Parathyroid adenoma (tissue), 2 donors: Measurements from ENCODE around the gene STRN4.

Experiments
- H2AFZ ChIP-seq: fragments of 300-600 bp; sonication (generic); one replicate; pipeline ENCODE4 v1.7.0; 2017; ENCODE audit warnings: antibody characterized with exemption, mild to moderate bottlenecking
- H3K27ac ChIP-seq: fragments of 300-600 bp; sonication (generic); one replicate; pipeline ENCODE4 v1.7.0; 2017
- H3K27me3 ChIP-seq: fragments of 300-600 bp; sonication (generic); one replicate; pipeline ENCODE4 v1.7.0; 2017; ENCODE audit warnings: low read length; ENCODE audit not compliant: control insufficient read depth, insufficient read depth
- H3K36me3 ChIP-seq: fragments of 300-600 bp; sonication (generic); one replicate; pipeline ENCODE4 v1.7.0; 2017; ENCODE audit warnings: low read length; ENCODE audit not compliant: control insufficient read depth, insufficient read depth
- H3K4me1 ChIP-seq: fragments of 300-600 bp; sonication (generic); one replicate; pipeline ENCODE4 v1.7.0; 2017; ENCODE audit warnings: control low read depth
- H3K4me2 ChIP-seq: fragments of 300-600 bp; sonication (generic); one replicate; pipeline ENCODE4 v1.7.0; 2017; ENCODE audit warnings: low read length
- H3K4me3 ChIP-seq: fragments of 300-600 bp; sonication (generic); one replicate; pipeline ENCODE4 v1.7.0; 2017; ENCODE audit warnings: low read depth, low read length
- H3K79me2 ChIP-seq: fragments of 300-600 bp; sonication (generic); one replicate; pipeline ENCODE4 v1.7.0; 2017; ENCODE audit warnings: control low read depth
- H3K9ac ChIP-seq: fragments of 300-600 bp; sonication (generic); one replicate; pipeline ENCODE4 v1.7.0; 2017; ENCODE audit warnings: mild to moderate bottlenecking
- H3K9me3 ChIP-seq: fragments of 300-600 bp; sonication (generic); one replicate; pipeline ENCODE4 v1.7.0; 2017; ENCODE audit warnings: low read length; ENCODE audit not compliant: control insufficient read depth
- TF ChIP-seq, protein P1 (sequence below): fragments of 300-600 bp; sonication (generic); IDR thresholded peaks from one replicate; pipeline ENCODE4 v1.7.0; 2017; ENCODE audit warnings: antibody characterized with exemption, mild to moderate bottlenecking
- donor health status: primary hyperparathyroidism.

STRN4 gene

DNA sequence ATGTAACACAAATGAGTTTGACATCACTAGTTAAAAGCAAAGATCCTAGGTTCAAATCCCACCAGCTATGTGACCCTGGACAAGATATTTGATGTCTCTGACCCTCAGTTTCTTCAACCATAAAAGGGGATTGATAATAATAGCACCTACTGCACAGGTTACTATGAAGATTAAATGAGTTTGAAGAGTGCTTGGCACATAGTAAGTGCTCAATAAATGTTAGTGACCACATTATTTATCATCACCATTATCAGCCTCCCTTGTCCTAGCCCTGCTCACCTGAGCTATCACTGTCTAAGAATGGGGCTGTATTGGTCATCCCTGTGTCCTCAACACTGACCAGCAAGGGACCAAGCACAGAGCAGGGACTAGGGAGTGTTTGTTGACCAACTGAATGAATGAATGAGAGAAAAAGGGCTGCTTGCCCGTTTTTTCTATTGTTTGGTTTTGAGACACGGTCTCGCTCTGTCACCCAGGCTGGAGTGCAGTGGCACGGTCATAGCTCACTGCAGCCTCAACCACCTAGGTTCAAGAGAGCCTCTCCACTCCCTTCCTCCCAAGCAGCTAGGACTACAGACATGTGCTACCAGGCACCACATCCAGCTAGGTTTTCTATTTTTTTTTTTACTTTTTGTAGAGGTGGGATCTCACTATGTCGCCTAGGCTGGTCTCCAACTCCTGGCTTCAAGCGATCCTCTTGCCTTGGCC is 58.7 kb downstream of the STRN4 start:
- Histone ChIP-seq H3K4me3 (no peak overlapping the region), H2AFZ (no peak overlapping the region), H3K4me2 (no peak overlapping the region), H3K27me3 (no peaks in the 10 kb centered on the region), H3K36me3 (no peaks in the 10 kb centered on the region), H3K4me1 (no peaks in the 10 kb centered on the region), H3K9ac (no peak overlapping the region), H3K27ac (no peak overlapping the region), H3K79me2 (no peaks in the 10 kb centered on the region), H3K9me3 (no peaks in the 10 kb centered on the region)
- TF ChIP-seq, protein P1, sequence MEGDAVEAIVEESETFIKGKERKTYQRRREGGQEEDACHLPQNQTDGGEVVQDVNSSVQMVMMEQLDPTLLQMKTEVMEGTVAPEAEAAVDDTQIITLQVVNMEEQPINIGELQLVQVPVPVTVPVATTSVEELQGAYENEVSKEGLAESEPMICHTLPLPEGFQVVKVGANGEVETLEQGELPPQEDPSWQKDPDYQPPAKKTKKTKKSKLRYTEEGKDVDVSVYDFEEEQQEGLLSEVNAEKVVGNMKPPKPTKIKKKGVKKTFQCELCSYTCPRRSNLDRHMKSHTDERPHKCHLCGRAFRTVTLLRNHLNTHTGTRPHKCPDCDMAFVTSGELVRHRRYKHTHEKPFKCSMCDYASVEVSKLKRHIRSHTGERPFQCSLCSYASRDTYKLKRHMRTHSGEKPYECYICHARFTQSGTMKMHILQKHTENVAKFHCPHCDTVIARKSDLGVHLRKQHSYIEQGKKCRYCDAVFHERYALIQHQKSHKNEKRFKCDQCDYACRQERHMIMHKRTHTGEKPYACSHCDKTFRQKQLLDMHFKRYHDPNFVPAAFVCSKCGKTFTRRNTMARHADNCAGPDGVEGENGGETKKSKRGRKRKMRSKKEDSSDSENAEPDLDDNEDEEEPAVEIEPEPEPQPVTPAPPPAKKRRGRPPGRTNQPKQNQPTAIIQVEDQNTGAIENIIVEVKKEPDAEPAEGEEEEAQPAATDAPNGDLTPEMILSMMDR = no peak

DNA sequence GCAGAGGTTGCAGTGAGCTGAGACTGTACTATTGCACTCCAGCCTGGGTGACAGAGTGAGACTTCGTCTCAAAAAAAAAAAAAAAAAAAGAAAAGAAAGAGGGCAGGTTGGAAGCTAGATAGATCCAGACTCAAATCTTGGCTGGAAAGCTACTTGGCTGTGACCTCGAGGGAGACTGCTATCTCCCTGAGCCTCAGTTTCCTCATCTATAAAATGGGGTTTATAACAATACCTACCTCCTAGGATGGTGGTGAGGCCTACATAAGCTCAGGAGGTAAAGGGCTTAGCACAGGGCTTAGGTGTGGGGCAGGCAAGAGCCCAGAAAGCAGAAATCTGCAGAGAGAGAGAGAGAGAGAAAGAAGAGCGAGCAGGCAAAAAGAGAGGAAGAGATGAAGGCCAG is 61.1 kb downstream of the STRN4 start:
- no peak overlapping the region for H3K27ac ChIP-seq
- H3K4me3 ChIP-seq = no peak overlapping the region
- no peaks in the 10 kb centered on the region for H3K36me3 ChIP-seq
- no peaks in the 10 kb centered on the region for H3K9me3 ChIP-seq
- H3K79me2 ChIP-seq = no peaks in the 10 kb centered on the region
- H3K9ac ChIP-seq = no peak overlapping the region
- no peaks in the 10 kb centered on the region for H3K27me3 ChIP-seq
- H3K4me1 ChIP-seq = no peaks in the 10 kb centered on the region
- H3K4me2 ChIP-seq = no peak overlapping the region
- H2AFZ ChIP-seq = no peak overlapping the region
- TF ChIP-seq, protein P1 = no peak

DNA sequence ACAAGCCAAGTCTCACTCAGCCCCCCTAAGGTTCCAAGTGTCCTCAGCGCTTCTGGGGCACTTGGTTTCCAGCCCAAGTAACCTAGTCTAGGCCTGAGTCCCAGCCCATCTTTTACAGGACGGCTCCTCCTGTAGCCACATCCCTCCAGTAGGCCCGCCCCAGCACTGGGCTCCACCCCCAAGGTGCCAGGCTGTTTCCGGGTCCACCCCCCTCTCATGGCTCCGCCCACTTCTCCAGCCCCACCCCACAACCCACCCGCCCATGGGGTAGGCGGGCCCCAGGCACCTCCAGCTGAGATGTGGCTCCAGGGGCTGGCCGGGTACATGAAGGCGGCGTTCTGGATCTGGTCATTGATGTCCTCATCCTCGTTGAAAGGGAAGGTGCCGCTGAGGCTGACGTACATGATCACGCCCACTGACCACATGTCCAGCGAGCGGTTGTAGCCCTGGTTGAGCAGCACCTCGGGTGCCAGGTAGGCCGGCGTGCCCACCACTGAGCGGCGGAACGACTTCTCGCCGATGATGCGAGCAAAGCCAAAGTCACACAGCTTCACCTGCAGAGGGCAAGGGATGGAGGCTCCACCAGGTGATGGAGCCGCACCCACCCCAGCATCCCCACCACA is 68.0 kb downstream of the STRN4 start:
- Histone ChIP-seq H3K4me1 (no peaks in the 10 kb centered on the region), H3K4me3 (no peak overlapping the region), H3K27ac (no peak overlapping the region), H3K9me3 (no peaks in the 10 kb centered on the region), H3K9ac (no peak overlapping the region), H3K79me2 (no peaks in the 10 kb centered on the region), H2AFZ (no peak overlapping the region), H3K36me3 (no peaks in the 10 kb centered on the region), H3K4me2 (no peak overlapping the region), H3K27me3 (no peaks in the 10 kb centered on the region)
- TF ChIP-seq, protein P1 = no peak

DNA sequence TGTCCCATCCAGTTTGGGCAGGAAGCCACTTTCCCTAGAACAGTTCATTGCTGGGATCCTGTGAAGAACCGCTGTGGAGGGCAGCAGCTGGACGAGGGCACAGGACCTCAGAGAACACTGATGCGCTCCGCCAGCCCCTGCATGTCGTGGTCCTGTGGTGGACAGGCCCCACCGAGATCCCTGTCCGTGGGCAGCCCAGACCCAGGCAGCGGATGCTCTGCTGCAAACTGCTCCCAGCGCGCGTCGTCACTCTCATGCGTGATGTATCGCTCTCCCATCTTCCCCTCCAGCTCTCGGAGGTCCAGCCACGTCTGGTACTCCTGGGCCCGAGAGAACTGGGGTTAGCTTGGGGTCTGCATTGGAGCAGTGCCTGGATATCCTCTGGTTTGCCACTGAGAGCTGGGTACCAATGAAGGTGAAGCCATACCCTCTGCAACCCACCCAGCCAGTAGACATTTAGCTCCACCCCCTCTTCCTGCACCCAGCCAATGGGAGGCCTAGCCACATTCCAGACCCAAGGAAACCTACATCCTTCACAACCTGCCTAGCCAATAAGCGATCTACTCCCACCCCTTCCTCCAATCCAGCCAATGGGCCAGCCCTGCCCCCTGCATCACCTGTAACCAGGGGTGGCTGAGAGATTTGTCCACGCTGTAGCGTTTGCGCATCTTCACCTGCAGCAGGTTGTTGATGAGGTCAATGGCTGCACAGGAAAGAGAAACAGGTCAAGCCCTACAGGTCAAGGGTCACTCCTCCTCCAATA is 71.7 kb downstream of the STRN4 start:
- Histone ChIP-seq H3K9ac (no peak overlapping the region), H3K4me2 (no peak overlapping the region), H3K4me1 (no peaks in the 10 kb centered on the region), H3K27me3 (no peaks in the 10 kb centered on the region), H3K27ac (no peak overlapping the region), H3K36me3 (no peaks in the 10 kb centered on the region), H3K79me2 (no peaks in the 10 kb centered on the region), H3K9me3 (no peaks in the 10 kb centered on the region), H3K4me3 (no peak overlapping the region), H2AFZ (no peak overlapping the region)
- TF ChIP-seq, protein P1 = no peak
